ENCODE data around the gene CTXND1.

The CTXND1 gene

GRCh38 chr15:80180468-80180867 lies 71.5 kb downstream of the CTXND1 start:
- no peak for DNase-seq (ENCODE audit: low read depth)

GRCh38 chr15:80179935-80180334 lies 72.1 kb downstream of the CTXND1 start:
- DNase-seq (ENCODE audit: low read depth) = no peak

GRCh38 chr15:80179025-80179759 lies 72.8 kb downstream of the CTXND1 start:
- DNase-seq (ENCODE audit: low read depth) = peak; percentile 83

- DNase-seq (ENCODE audit: low read depth) = peak; percentile 47
Measured at GRCh38 chr15:80177156-80177555, 74.9 kb downstream of the CTXND1 start.

GRCh38 chr15:80176443-80176842 lies 75.6 kb downstream of the CTXND1 start:
- DNase-seq (ENCODE audit: low read depth) = no peak

GRCh38 chr15:80175436-80175835 lies 76.6 kb downstream of the CTXND1 start:
- DNase-seq (ENCODE audit: low read depth) = no peak

GRCh38 chr15:80174017-80174746 lies 77.8 kb downstream of the CTXND1 start:
- DNase-seq (ENCODE audit: low read depth) = peak; percentile 90

- DNase-seq (ENCODE audit: low read depth) = peak; percentile 80
Measured at GRCh38 chr15:80173022-80173759, 78.8 kb downstream of the CTXND1 start.

DNA sequence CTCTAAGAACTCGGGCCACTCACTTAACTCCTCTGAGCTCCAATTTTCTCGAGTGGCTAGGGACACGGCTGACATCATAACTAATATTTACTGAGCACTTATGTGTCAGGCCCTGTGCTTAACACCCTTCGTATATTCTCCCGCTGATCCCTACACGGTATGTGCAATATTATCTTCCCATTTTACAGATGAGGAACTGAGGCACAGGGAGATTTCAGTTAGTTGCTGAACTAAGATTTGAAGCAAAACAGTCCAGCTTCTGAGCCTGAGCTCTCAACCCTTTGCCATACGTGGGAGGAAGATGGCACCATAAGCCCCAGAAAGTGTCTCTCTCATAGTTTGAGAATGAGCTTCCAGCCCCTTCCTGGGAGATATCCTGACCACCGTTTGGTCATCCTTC lies 79.6 kb downstream of the CTXND1 start:
- no peak for DNase-seq (ENCODE audit: low read depth)

- no peak for DNase-seq (ENCODE audit: low read depth)
Measured at GRCh38 chr15:80171787-80172186, 80.2 kb downstream of the CTXND1 start.

DNA sequence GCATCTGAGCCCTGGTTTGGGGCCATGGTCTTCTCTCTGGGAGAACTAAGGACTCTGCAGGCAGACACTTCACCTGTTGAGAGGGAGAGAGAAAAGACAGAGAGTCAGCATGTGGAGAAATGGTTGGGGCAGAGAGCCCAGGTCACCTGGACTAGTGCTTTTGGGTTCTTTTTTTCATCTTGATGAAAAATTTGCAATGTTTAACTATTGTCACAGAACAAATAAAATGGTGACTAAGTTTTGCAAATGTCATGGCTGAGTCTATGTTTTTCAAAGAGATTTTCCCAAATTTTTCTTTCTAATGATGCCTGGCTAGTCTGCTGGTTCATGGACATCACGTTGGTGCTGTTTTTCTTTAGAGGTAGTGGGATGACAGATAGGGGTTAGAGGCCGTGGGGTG lies 81.4 kb downstream of the CTXND1 start:
- no peak for DNase-seq (ENCODE audit: low read depth)

DNA sequence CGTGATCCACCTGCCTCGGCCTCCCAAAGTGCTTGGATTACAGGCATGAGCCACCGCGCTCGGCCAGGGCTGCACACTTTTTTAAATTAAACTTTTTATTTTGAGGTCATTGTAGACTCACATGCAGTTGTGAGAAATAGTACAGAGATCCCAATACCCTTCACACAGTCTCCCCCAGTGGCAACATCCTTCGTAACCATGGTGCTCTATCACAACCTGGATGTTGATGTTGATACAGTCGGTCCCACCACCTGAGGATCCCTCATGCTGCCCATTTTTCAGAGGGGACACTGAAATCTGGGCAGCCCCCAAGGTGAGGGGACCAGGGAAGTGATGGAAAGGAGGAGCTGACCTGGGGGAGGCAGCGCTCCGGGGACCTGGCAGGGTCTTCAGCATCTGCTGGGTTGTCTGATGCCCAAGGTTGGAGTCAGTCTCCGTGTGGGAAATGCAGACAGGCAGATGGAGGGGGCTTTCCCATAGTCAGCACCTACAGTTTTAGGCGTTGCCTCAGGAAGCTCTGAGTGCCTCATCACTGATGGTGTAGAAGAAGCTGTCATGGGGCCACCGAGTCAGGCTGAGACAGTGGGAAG lies 82.2 kb downstream of the CTXND1 start:
- no peak for DNase-seq (ENCODE audit: low read depth)

DNA sequence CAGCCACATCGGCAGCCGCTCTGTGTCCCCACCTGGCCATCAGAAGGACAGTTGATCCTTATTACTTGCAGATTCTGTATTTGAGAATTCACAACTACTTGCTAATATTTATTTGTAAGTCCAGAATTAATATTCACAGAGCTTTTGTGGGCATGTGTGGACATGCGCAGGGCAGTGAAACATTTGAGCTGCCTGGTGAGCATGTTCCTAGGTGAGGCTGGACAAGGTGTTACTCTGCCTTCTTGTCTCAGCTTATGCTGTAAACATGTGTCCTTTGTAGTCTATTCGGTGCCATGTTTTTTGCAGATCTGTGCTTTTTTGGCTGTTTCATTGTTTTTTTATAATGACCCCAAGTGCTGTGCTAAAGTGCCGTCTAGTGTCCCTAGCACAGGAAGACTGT lies 83.6 kb downstream of the CTXND1 start:
- DNase-seq (ENCODE audit: low read depth) = no peak

DNA sequence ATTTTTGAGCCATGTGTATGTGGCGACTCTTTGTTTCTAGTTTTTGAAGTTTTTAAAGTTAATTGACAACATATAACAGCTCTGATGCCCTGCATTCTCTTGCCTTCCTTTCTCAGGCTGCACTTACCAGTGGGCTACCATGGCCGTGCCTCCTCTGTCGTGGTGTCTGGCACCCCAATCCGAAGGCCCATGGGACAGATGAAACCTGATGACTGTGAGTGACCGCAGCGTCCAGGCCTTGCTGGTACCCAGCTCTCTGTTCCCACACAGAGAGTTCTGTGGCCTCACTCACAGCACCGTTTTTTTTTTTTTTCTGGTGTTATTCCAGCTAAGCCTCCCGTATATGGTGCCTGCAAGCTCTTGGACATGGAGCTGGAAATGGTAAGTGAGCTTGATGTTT lies 84.1 kb downstream of the CTXND1 start:
- no peak for DNase-seq (ENCODE audit: low read depth)

GRCh38 chr15:80163897-80164296 lies 88.1 kb downstream of the CTXND1 start:
- no peak for DNase-seq (ENCODE audit: low read depth)

- DNase-seq (ENCODE audit: low read depth) = no peak
Measured at GRCh38 chr15:80163217-80163616, 88.8 kb downstream of the CTXND1 start.

GRCh38 chr15:80162059-80162554 lies 89.9 kb downstream of the CTXND1 start:
- DNase-seq (ENCODE audit: low read depth) = peak; percentile 83

DNA sequence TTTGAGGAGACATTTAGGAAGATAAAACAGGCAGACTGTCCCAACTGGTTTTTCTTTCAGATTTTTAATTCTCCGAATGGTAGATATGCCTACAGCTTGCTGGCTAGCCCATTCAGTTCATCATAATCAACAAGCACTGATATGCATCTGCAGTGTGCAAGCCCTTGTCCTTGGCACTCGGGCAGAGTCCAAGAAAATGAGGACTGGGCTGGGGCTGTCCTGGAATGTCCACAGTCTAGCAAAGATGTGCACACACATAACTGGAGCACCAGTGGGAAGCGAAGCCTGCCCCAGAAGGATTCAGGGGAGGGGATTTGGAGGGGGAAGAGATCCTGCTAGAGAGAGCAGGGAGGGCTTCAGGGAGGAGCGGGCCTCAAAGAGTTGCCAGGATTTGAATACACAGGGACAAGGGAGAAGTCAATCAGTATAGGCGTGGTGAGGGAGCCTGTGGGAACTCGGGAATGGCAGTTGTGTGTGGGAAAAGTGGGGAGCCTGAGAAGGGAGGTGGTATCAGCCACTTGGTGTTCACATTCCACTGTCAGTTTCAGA lies 90.5 kb downstream of the CTXND1 start:
- no peak for DNase-seq (ENCODE audit: low read depth)

DNA sequence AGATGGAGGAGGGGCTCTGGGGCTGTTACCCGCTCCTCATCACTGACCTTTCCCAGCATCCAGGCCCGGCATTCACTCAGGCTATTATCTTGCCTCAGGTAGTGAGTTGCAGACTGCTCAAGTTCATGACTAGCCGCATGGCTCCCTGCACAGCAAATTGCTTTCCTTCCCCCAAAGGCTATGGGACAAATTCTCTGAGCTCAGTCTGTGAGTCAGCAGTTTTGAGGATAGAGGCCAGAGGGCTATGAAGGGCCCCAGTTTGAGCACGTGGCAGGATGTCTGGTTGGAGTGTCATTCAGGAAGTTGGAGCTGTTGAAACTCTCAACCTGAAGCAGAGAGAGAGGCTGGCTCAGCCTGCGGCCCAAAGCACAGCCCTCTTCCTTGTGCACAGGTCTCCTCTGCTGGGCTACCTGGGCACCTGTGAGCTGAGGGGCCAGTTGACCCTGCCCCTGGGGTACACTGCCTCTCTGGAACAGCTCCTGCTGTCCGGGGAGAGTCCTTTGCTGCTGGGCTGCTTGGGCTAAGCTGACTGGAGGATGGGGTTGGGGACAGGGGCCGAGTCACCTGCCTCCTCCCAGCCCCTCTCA lies 91.3 kb downstream of the CTXND1 start:
- DNase-seq (ENCODE audit: low read depth) = peak; percentile 85

- no peak for DNase-seq (ENCODE audit: low read depth)
Measured at GRCh38 chr15:80159811-80160569, 92.0 kb downstream of the CTXND1 start.

GRCh38 chr15:80159301-80159700 lies 92.7 kb downstream of the CTXND1 start:
- no peak for DNase-seq (ENCODE audit: low read depth)
